ENCODE data around the gene BUD23.

The BUD23 gene

GRCh38 chr7:73690646-73691045, 7.2 kb downstream of the BUD23 start:
- no peak for DNase-seq (ENCODE audit: low read depth)
- TF ChIP-seq, protein P1, sequence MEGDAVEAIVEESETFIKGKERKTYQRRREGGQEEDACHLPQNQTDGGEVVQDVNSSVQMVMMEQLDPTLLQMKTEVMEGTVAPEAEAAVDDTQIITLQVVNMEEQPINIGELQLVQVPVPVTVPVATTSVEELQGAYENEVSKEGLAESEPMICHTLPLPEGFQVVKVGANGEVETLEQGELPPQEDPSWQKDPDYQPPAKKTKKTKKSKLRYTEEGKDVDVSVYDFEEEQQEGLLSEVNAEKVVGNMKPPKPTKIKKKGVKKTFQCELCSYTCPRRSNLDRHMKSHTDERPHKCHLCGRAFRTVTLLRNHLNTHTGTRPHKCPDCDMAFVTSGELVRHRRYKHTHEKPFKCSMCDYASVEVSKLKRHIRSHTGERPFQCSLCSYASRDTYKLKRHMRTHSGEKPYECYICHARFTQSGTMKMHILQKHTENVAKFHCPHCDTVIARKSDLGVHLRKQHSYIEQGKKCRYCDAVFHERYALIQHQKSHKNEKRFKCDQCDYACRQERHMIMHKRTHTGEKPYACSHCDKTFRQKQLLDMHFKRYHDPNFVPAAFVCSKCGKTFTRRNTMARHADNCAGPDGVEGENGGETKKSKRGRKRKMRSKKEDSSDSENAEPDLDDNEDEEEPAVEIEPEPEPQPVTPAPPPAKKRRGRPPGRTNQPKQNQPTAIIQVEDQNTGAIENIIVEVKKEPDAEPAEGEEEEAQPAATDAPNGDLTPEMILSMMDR (conservative IDR thresholded peaks at IDR 0.05; ENCODE audit: low read depth, low read length) = no peak
- H3K4me3 ChIP-seq (ENCODE audit: low read depth, low read length) = no peak overlapping the region

GRCh38 chr7:73696372-73696771, 13.0 kb downstream of the BUD23 start:
- DNase-seq (ENCODE audit: low read depth) = no peak
- no peak overlapping the region for H3K4me3 ChIP-seq (ENCODE audit: low read depth, low read length)
- TF ChIP-seq, protein P1 (conservative IDR thresholded peaks at IDR 0.05; ENCODE audit: low read depth, low read length) = no peak

DNA sequence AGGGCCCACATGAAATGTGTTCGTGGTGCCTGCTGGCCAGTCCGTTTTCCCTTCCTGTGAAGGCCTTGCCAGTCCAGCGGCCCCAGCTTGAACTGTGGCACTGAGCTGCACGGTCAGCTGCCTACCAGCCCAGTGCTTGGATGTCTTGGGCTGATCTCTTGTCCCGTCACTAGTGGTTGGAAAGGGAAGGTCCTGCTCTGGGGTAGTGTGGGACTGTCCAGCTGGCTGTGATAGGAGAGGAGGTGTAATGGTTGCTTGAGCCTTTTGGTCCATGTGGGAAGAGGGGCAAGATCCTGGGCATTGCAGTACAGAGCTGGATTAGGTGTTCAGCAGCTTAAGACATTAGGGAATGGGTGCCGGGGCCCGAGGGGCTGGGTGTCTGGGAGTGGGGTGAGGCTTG, 15.0 kb downstream of the BUD23 start:
- H3K4me3 ChIP-seq (ENCODE audit: low read depth, low read length) = no peak overlapping the region
- no peak for DNase-seq (ENCODE audit: low read depth)
- TF ChIP-seq, protein P1 (conservative IDR thresholded peaks at IDR 0.05; ENCODE audit: low read depth, low read length) = no peak

DNA sequence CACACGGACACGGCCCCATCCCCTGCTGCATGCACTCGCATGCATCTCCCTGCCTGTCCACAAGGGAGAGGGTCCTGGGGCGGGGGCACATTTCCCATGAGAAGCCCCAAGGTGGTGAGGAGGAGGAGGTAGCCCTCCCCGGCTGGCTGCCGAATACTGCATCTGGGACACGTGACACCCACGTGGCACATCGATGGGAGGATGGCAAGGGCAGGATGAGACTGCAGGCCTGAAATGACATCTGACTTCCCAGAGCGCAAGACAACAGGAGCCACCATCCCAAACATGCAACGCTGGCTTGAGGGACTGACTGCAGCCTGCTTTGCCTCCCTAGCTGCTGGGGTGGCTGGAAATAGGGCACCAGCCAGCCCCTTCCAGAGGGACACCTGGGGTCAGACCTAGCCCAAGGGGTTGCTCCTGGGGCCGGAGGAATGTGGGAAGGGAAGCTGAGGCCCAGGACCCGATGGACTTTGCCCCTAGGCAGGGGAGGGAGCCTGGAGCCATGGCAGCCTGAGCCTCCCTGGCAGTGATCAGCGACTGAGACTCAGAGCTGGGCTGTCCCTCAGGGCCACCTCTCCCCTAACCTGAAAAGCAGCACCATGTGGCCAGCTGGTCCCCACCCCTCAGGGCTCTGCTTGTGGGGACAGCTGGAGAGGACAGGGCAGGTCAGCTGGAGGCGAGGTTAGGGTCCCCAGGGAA, 16.1 kb downstream of the BUD23 start:
- DNase-seq (ENCODE audit: low read depth) = no peak

DNA sequence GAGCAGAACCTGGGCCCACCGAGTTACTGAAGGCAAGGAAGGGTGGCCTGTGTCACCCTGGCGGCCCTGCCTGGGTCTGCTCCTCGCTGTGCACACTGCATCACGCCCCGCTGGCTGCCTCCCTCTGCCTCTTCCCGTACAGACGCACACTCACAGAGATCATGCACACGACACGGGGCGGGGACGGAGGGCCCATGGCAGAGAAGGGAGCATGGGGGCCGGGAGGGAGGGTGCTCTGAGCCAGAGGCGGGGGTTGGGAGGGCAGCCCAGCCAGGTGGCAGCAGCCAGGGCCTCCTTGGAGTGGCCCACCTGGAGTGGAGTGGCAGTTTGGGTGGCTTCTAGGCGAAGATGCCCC, 16.6 kb downstream of the BUD23 start:
- no peak overlapping the region for H3K4me3 ChIP-seq (ENCODE audit: low read depth, low read length)
- TF ChIP-seq, protein P1 (conservative IDR thresholded peaks at IDR 0.05; ENCODE audit: low read depth, low read length) = no peak
- DNase-seq (ENCODE audit: low read depth) = no peak

More for the DNA sequence above, 16.1 kb downstream of the BUD23 start:
- TF ChIP-seq, protein P1 (conservative IDR thresholded peaks at IDR 0.05; ENCODE audit: low read depth, low read length) = no peak
- no peak overlapping the region for H3K4me3 ChIP-seq (ENCODE audit: low read depth, low read length)

GRCh38 chr7:73700581-73701134, 17.3 kb downstream of the BUD23 start:
- H3K4me3 ChIP-seq (ENCODE audit: low read depth, low read length) = no peak overlapping the region
- DNase-seq (ENCODE audit: low read depth) = no peak
- TF ChIP-seq, protein P1 (conservative IDR thresholded peaks at IDR 0.05; ENCODE audit: low read depth, low read length) = no peak

Measured in choroid plexus epithelial cell (primary cell).